HEK293 (cell line): ENCODE results near the gene LRRFIP1.

ENCODE experiments used
- CTCF ChIA-PET: fragments of 350-600 bp; formaldehyde crosslinking; extraction: SDS; loops from one replicate; lab custom pipeline; 2021; ENCODE audit warnings: antibody characterized with exemption; lab: Yijun Ruan, JAX
- POLR2A ChIA-PET: fragments of 300-600 bp; formaldehyde crosslinking; extraction: SDS; loops from one replicate; lab custom pipeline; 2020; ENCODE audit warnings: antibody characterized with exemption, inconsistent platforms; lab: Yijun Ruan, JAX
- H3K27ac ChIP-seq: fragments of 200-500 bp; sonication (Bioruptor generic); 2 replicates; pipeline ENCODE4 v1.5.1; 2014; ENCODE audit warnings: low read depth, low read length, control low read depth, inconsistent platforms; ENCODE audit errors: extremely low read depth
- H3K36me3 ChIP-seq, 2 experiments: fragments of 200-500 bp in 1 of 2; sonication (Bioruptor generic) in 1 of 2; 1 replicate in 1 of 2; 2 replicates in 1 of 2; pipeline ENCODE4 v1.5.1; 2014 to 2017; ENCODE audit warnings: inconsistent platforms in 2 of 2, low read length in 2 of 2; ENCODE audit not compliant: control insufficient read depth in 2 of 2, insufficient read depth in 1 of 2
- H3K4me1 ChIP-seq: fragments of 200-500 bp; sonication (Bioruptor generic); 2 replicates; pipeline ENCODE4 v1.5.1; 2014; ENCODE audit warnings: mild to moderate bottlenecking, low read length, inconsistent platforms; ENCODE audit not compliant: control insufficient read depth, insufficient read depth
- H3K4me3 ChIP-seq: 2 replicates; pipeline ENCODE4 v1.5.1; 2011; ENCODE audit warnings: low read depth, mild to moderate bottlenecking, control low read depth, low read length, moderate library complexity
- H3K9me3 ChIP-seq: fragments of 200-500 bp; sonication (Bioruptor generic); 2 replicates; pipeline ENCODE4 v1.5.1; 2014; ENCODE audit warnings: low read depth, low read length, inconsistent platforms; ENCODE audit not compliant: control insufficient read depth, insufficient read depth
- HIC1 ChIP-seq: fragments of 450-650 bp; formaldehyde crosslinking; IDR thresholded peaks from 2 replicates; pipeline ENCODE4 v1.5.1; 2016; ENCODE audit warnings: missing biosample characterization, missing genetic modification characterization
- KLF10 ChIP-seq: fragments of 450-650 bp; IDR thresholded peaks from 2 replicates; pipeline ENCODE4 v1.5.1; 2018; ENCODE audit warnings: missing biosample characterization, mild to moderate bottlenecking, missing genetic modification characterization
- OSR2 ChIP-seq: fragments of 450-650 bp; formaldehyde crosslinking; IDR thresholded peaks from 2 replicates; pipeline ENCODE4 v1.5.1; 2016; ENCODE audit warnings: missing biosample characterization, missing genetic modification characterization
- PBX3 ChIP-seq: sonication (generic); formaldehyde crosslinking; IDR thresholded peaks from 2 replicates; pipeline ENCODE4 v1.8.1; 2022; ENCODE audit warnings: mild to moderate bottlenecking, moderate library complexity, missing genetic modification reagents
- PRDM1 ChIP-seq: fragments of 450-650 bp; formaldehyde crosslinking; IDR thresholded peaks from 2 replicates; pipeline ENCODE4; 2016; ENCODE audit warnings: missing biosample characterization, missing genetic modification characterization
- SP3 ChIP-seq: fragments of 450-650 bp; formaldehyde crosslinking; IDR thresholded peaks from 2 replicates; pipeline ENCODE4 v1.5.1; 2016; ENCODE audit warnings: missing biosample characterization, missing genetic modification characterization
- ZIC2 ChIP-seq: fragments of 450-650 bp; formaldehyde crosslinking; IDR thresholded peaks from 2 replicates; pipeline ENCODE4 v1.5.1; 2016; ENCODE audit warnings: missing biosample characterization, missing genetic modification characterization
- ZNF341 ChIP-seq: fragments of 450-650 bp; formaldehyde crosslinking; IDR thresholded peaks from 2 replicates; pipeline ENCODE4; 2016; ENCODE audit warnings: low read depth, missing biosample characterization, missing genetic modification characterization
- ZNF518A ChIP-seq: fragments of 450-650 bp; formaldehyde crosslinking; conservative IDR thresholded peaks from 2 replicates; pipeline ENCODE4 v1.5.1; 2016; ENCODE audit warnings: low read depth, missing biosample characterization, missing genetic modification characterization
- ZNF660 ChIP-seq: fragments of 450-650 bp; IDR thresholded peaks from 2 replicates; pipeline ENCODE4 v1.5.1; 2018; ENCODE audit warnings: missing biosample characterization, mild to moderate bottlenecking, missing genetic modification characterization
- ZNF792 ChIP-seq: fragments of 450-650 bp; formaldehyde crosslinking; IDR thresholded peaks from 2 replicates; pipeline ENCODE4 v1.5.1; 2016; ENCODE audit warnings: missing biosample characterization, missing genetic modification characterization
- ZNF843 ChIP-seq: fragments of 450-650 bp; formaldehyde crosslinking; IDR thresholded peaks from 2 replicates; pipeline ENCODE4 v1.5.1; 2016; ENCODE audit warnings: missing biosample characterization, missing genetic modification characterization
- TF ChIP-seq, protein P1 (sequence below): fragments of 450-650 bp; formaldehyde crosslinking; IDR thresholded peaks from 2 replicates; pipeline ENCODE4 v1.5.1; 2016; ENCODE audit warnings: missing biosample characterization, missing genetic modification characterization
- TF ChIP-seq, protein P2 (sequence below): fragments of 450-650 bp; formaldehyde crosslinking; IDR thresholded peaks from 2 replicates; pipeline ENCODE4 v1.5.1; 2017; ENCODE audit warnings: missing biosample characterization, missing genetic modification characterization
- TF ChIP-seq, protein P3 (sequence below): fragments of 450-650 bp; formaldehyde crosslinking; IDR thresholded peaks from 2 replicates; pipeline ENCODE4 v1.5.1; 2016; ENCODE audit warnings: missing biosample characterization, missing genetic modification characterization

LRRFIP1 gene

DNA sequence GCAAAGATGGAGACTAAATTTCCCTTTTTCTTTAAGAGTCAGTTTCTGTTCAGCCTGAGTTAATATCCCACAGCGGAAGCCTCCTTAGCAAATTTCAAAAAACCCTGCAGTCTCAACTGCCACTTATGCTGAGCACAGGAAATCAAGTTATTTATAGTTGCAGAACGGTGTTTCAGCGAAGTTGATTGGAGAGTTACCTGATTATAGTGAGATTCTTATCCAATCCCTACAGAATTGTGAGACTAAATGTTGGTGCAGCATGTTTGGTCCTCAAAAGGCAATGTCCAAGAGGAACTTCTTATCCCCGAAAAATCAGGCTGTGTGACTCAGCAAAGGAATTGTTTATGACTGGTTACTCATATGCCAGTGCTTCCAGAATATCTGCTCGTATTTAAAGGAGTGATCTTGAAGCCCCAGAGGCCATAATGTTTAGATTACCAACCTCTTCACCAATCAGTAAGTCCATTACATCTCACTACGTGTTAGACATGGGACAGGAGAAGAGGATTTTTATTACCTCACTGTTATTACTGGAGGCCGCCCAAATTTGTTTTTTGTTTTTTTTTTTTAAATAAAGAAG is 67.9 kb downstream of the LRRFIP1 start (continued):
- TF ChIP-seq ZNF518A (0 out of 2 replicates have a peak, but pooled peaks have one; percentile 32), ZNF660 (tag by site-specific recombination) (0 out of 2 replicates have a peak, but pooled peaks have one; percentile 26)
- TF ChIP-seq, protein P1, sequence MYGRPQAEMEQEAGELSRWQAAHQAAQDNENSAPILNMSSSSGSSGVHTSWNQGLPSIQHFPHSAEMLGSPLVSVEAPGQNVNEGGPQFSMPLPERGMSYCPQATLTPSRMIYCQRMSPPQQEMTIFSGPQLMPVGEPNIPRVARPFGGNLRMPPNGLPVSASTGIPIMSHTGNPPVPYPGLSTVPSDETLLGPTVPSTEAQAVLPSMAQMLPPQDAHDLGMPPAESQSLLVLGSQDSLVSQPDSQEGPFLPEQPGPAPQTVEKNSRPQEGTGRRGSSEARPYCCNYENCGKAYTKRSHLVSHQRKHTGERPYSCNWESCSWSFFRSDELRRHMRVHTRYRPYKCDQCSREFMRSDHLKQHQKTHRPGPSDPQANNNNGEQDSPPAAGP (tag by site-specific recombination) = peak; percentile 51; the same call in 1 of the 2 replicates

- ChIA-PET CTCF (interaction anchor here (1.3 kb wide), 1 partner anchor 49 kb away, joined by 3 read pairs; no protein-coding TSS in a partner anchor), POLR2A (no interaction called here)
- H3K4me1 ChIP-seq = peaks cover 60% of the 10 kb centered on the region
- H3K4me3 ChIP-seq = no peak overlapping the region
- no peaks in the 10 kb centered on the region for H3K36me3 ChIP-seq
- H3K27ac ChIP-seq = no peak overlapping the region; the same call in 1 of the 2 replicates
- no peaks in the 10 kb centered on the region for H3K9me3 ChIP-seq
- TF ChIP-seq KLF10 (tag by site-specific recombination) (no peak), PRDM1 (no peak), OSR2 (tag by site-specific recombination) (peak; percentile 75; the same call in 1 of the 2 replicates), ZNF341 (tag by site-specific recombination) (no peak), HIC1 (tag by site-specific recombination) (no peak), ZNF792 (tag by site-specific recombination) (0 out of 2 replicates have a peak, but pooled peaks have one; percentile 77), ZIC2 (tag by site-specific recombination) (peak; percentile 85), ZNF518A (no peak), SP3 (no peak), PBX3 (no peak), ZNF843 (tag by site-specific recombination) (peak; percentile 38; the same call in 1 of the 2 replicates)
- TF ChIP-seq, protein P2, sequence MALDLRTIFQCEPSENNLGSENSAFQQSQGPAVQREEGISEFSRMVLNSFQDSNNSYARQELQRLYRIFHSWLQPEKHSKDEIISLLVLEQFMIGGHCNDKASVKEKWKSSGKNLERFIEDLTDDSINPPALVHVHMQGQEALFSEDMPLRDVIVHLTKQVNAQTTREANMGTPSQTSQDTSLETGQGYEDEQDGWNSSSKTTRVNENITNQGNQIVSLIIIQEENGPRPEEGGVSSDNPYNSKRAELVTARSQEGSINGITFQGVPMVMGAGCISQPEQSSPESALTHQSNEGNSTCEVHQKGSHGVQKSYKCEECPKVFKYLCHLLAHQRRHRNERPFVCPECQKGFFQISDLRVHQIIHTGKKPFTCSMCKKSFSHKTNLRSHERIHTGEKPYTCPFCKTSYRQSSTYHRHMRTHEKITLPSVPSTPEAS (tag by site-specific recombination) = no peak
- TF ChIP-seq, protein P3, sequence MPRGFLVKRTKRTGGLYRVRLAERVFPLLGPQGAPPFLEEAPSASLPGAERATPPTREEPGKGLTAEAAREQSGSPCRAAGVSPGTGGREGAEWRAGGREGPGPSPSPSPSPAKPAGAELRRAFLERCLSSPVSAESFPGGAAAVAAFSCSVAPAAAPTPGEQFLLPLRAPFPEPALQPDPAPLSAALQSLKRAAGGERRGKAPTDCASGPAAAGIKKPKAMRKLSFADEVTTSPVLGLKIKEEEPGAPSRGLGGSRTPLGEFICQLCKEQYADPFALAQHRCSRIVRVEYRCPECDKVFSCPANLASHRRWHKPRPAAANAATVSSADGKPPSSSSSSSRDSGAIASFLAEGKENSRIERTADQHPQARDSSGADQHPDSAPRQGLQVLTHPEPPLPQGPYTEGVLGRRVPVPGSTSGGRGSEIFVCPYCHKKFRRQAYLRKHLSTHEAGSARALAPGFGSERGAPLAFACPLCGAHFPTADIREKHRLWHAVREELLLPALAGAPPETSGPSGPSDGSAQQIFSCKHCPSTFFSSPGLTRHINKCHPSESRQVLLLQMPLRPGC (tag by site-specific recombination) = no peak
These were observed 69.1 kb downstream of the LRRFIP1 start for GRCh38 chr2:237696461-237696860.
